ENCODE measurements around the gene SDK1. TPM values are rescaled to one million over a fixed set of nuclear protein-coding genes. Genes with fewer than 3 reads are reported as not detected.

SDK1 gene
- total RNA-seq, 2 donors from 2014 or later = 1.3 to 2.6 TPM

- Histone ChIP-seq H3K27ac (no peak overlapping the region), H3K9me3 (no peaks in the 10 kb centered on the region), H3K4me1 (no peaks in the 10 kb centered on the region), H3K9ac (ENCODE audit: low read depth in 2 of 2, low read length in 2 of 2) (no peak overlapping the region), H3K4me3 (no peak overlapping the region), H3K36me3 (no peaks in the 10 kb centered on the region), H3K27me3 (no peaks in the 10 kb centered on the region)
- no peak for DNase-seq
- no peak for TF ChIP-seq CTCF (IDR thresholded peaks at IDR 0.05)
- intact Hi-C loops (cut with DNase I) = no loop called here
Measured at GRCh38 chr7:3795141-3795540, 494.1 kb downstream of the SDK1 start.

DNA sequence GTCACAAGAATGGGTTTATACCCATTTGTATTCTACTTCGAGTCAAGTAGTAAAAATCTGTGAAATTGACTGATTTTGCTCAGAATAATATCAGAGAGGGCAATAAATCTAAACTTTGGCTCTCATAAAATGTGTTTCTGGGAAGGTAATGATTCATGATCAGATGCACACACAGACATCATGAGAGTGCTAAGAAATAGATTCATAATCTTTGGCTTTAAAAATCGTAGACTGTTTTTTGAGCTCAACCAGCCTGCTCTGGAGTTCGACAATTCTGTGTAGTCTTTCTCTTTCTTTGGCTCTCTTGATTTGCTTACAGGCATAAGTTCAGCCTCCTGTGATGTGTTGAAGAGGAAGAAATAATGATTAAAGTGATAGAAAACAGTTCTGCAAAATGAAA, 494.7 kb downstream of the SDK1 start:
- no peak overlapping the region for H3K4me3 ChIP-seq
- H3K36me3 ChIP-seq = no peaks in the 10 kb centered on the region
- no peak overlapping the region for H3K27ac ChIP-seq
- no peaks in the 10 kb centered on the region for H3K9me3 ChIP-seq
- no peak overlapping the region for H3K9ac ChIP-seq (ENCODE audit: low read depth in 2 of 2, low read length in 2 of 2)
- H3K27me3 ChIP-seq = no peaks in the 10 kb centered on the region
- H3K4me1 ChIP-seq = no peaks in the 10 kb centered on the region
- TF ChIP-seq CTCF (IDR thresholded peaks at IDR 0.05) = no peak
- DNase-seq = no peak
- intact Hi-C loops (cut with DNase I) = no loop called here

DNA sequence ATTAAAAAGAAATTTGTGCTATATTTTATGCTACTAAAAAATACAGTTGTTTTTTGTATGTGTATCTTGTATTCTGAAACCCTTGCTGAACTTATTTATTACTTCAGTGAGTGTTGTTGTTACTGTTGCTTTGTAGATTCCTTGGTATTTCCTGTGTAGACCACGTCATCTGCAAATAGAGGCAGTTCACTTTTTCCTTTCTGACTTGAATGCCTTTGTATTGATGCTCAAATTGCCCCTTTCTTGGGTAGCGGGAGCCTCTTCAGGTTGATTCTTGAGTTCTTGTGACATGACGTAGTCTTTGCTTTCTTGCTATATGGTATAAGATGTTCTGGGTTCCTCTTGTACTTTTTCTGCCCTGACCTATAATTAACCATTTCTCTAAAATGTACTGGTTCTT, 504.1 kb downstream of the SDK1 start:
- no peak for DNase-seq
- intact Hi-C loops (cut with DNase I) = no loop called here
- no peak overlapping the region for H3K4me3 ChIP-seq
- H3K27me3 ChIP-seq = no peaks in the 10 kb centered on the region
- H3K27ac ChIP-seq = no peak overlapping the region
- TF ChIP-seq CTCF (IDR thresholded peaks at IDR 0.05) = no peak
- H3K9me3 ChIP-seq = no peaks in the 10 kb centered on the region
- no peaks in the 10 kb centered on the region for H3K4me1 ChIP-seq
- H3K36me3 ChIP-seq = no peaks in the 10 kb centered on the region
- no peak overlapping the region for H3K9ac ChIP-seq (ENCODE audit: low read depth in 2 of 2, low read length in 2 of 2)

DNA sequence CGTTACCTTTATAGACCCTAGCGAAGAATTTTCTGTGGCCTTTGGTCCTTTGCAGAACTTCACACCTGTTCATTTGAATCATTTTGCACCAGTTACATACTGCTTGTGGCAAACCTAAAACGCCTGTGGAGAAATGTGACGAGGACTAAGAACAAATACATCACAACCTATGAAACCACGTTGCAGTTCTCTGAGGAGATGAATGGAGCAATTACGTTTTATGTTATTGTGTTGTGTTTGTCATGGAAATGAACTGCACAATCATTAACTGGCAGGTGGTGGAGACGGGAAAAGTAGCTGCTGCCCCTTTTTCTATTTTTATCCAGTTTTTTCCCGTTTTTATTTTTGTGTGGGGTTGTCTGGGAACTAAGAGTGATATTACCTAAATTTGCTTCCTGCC, 505.5 kb downstream of the SDK1 start:
- Histone ChIP-seq H3K27ac (no peak overlapping the region), H3K4me3 (no peak overlapping the region), H3K27me3 (no peaks in the 10 kb centered on the region), H3K9me3 (no peaks in the 10 kb centered on the region), H3K9ac (ENCODE audit: low read depth in 2 of 2, low read length in 2 of 2) (no peak overlapping the region), H3K36me3 (no peaks in the 10 kb centered on the region), H3K4me1 (no peaks in the 10 kb centered on the region)
- no peak for DNase-seq
- intact Hi-C loops (cut with DNase I) = no loop called here
- no peak for TF ChIP-seq CTCF (IDR thresholded peaks at IDR 0.05)

- H3K27me3 ChIP-seq = no peaks in the 10 kb centered on the region
- no peak overlapping the region for H3K9ac ChIP-seq (ENCODE audit: low read depth in 2 of 2, low read length in 2 of 2)
- no peak overlapping the region for H3K27ac ChIP-seq
- no peaks in the 10 kb centered on the region for H3K9me3 ChIP-seq
- intact Hi-C loops (cut with DNase I) = no loop called here
- no peak for TF ChIP-seq CTCF (IDR thresholded peaks at IDR 0.05)
- DNase-seq = no peak
- H3K4me1 ChIP-seq = no peaks in the 10 kb centered on the region
- H3K36me3 ChIP-seq = no peaks in the 10 kb centered on the region
- H3K4me3 ChIP-seq = no peak overlapping the region
Measured at GRCh38 chr7:3807824-3808223, 506.8 kb downstream of the SDK1 start.

GRCh38 chr7:3821488-3821887, 520.4 kb downstream of the SDK1 start:
- no peaks in the 10 kb centered on the region for H3K36me3 ChIP-seq
- H3K4me3 ChIP-seq = no peak overlapping the region
- no peak for DNase-seq
- H3K27ac ChIP-seq = no peak overlapping the region
- H3K4me1 ChIP-seq = no peaks in the 10 kb centered on the region
- no peaks in the 10 kb centered on the region for H3K9me3 ChIP-seq
- no peak overlapping the region for H3K9ac ChIP-seq (ENCODE audit: low read depth in 2 of 2, low read length in 2 of 2)
- intact Hi-C loops (cut with DNase I) = no loop called here
- TF ChIP-seq CTCF (IDR thresholded peaks at IDR 0.05) = no peak
- no peaks in the 10 kb centered on the region for H3K27me3 ChIP-seq

Data from colonic mucosa (tissue), 4 donors.